Right cardiac atrium (tissue), 5 donors: ENCODE data around the gene MAPK12. TPM values are rescaled to one million over a fixed set of nuclear protein-coding genes. Genes with fewer than 3 reads are reported as not detected.

ENCODE experiments used
- ATAC-seq, 2 donors: fragments of 200-7000 bp; cut with Tn5 transposase; one replicate each; pipeline versions ENCODE4 v1.8.0 to v1.9.1; 2020; ENCODE audit warnings: moderate library complexity in 2 of 2, mild to moderate bottlenecking in 1 of 2
- DNase-seq, 3 donors: peaks; one replicate each; pipeline ENCODE4 v3.0.0-alpha.2; 2020
- H3K27ac ChIP-seq: one replicate; pipeline ENCODE4 v1.5.1; 2013; ENCODE audit warnings: mild to moderate bottlenecking, low read length, control low read depth, moderate library complexity
- H3K27me3 ChIP-seq: one replicate; pipeline ENCODE4 v1.6.1; 2013; ENCODE audit not compliant: control insufficient read depth, insufficient read depth
- H3K4me1 ChIP-seq: one replicate; pipeline ENCODE4 v1.6.1; 2013; ENCODE audit warnings: low read length; ENCODE audit not compliant: control insufficient read depth, insufficient read depth
- H3K4me3 ChIP-seq: one replicate; pipeline ENCODE4 v1.5.1; 2013; ENCODE audit warnings: low read length, control low read depth
- H3K9me3 ChIP-seq: one replicate; pipeline ENCODE4 v1.6.1; 2013; ENCODE audit warnings: low read length; ENCODE audit not compliant: control insufficient read depth
- WGBS: extraction: QIAGEN DNeasy Blood & Tissue Kit; methylation state at CpG from one replicate; pipeline ENCODE4 v1.1.7; 2013; 5-methylcytosine and 5-hydroxymethylcytosine counted together
- intact Hi-C, 4 donors: fragments of 100-400 bp; cut with DNase I; formaldehyde crosslinking; loops; one replicate each; pipeline versions ENCODE4 v1.11.0 to v1.14.0; 2022 to 2023
- polyA plus RNA-seq: library from polyadenylated mRNA; stranded (reverse); fragments of 200-250 nt; gene quantifications from one replicate; pipeline ENCODE4 v1.2.3, GENCODE V29; 2013
- total RNA-seq, 4 donors: library from RNA; stranded (reverse); fragmentation: NEBNext Ultra II Directional; extraction: Animal tissue kit (Norgen Biotek cat#: 25700); gene quantifications; one replicate each; pipeline ENCODE4 v1.2.1, GENCODE V29; 2021
- donor health status: healthy with polysubstance abuse.
- donor health status: DM: no; HTN: yes; CAD: no.
- donor health status: DM: no; HTN: no; CAD: no.
- donor health status: DM: no; HTN: yes; CAD: no; lungs with severe emphysema.
- donor health status: DM: yes; HTN: yes; CAD: no.

Gene MAPK12
- total and polyA plus RNA-seq, 5 donors: 10.5 to 15.2 (median 11.5) TPM

DNA sequence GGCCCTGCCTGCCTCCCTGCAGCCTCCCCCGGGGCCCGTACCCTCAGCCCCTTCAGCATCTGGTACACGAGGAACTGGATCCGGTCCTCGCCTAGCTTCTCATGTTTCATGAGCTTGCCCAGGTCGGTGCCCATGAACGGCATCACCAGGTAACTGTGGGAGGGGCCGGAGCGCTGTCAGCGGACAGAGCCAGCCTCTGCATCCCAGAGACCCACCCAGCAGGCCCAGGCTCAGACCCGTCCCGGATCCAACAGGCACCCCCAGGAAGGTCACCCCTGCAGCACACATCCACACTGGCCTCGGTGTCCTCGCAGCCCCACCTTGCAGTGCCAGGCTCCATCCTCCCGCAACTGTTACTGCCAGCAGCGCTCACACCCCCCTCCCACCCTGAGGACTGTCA is 4.4 kb downstream of the MAPK12 start:
- no peak for ATAC-seq
- intact Hi-C loops: no loop called here
- Histone ChIP-seq H3K27me3 (no peaks in the 10 kb centered on the region), H3K4me3 (no peak overlapping the region), H3K27ac (no peak overlapping the region), H3K9me3 (no peaks in the 10 kb centered on the region), H3K4me1 (no peaks in the 10 kb centered on the region)
- WGBS: 79% methylated on average over 16 of the region's 16 CpGs
- no peak for DNase-seq

DNA sequence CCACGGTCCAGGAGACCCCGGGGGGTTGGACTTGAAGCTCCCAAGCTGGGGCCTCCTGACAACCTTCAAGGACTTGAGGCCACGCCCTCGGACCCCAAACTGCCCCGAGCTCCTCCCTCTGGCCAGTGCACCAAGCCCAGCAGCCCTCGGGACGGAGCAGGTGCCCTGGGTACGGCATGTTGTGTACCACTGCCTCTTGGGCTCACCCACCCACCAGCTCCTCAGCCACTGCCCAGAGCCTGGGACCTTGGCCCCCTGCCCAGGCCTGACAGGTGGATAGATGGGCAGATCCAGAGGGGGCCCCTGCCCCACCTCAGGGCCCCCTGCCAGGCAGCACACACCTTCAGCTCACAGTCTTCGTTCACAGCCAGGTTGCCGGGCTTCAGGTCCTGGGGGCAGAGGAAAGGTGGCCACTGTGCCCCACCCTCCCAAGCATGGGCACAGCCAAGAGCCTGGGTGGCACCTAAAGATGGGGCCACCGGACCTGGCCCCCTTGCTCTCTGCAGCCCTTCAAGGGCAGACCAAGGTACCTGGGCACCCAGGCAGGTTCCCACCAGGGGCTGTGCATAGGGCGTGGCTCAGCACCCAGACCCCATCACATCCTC is 5.1 kb downstream of the MAPK12 start:
- 90% methylated on average over 12 of the region's 12 CpGs for WGBS
- ATAC-seq: no peak
- Histone ChIP-seq H3K9me3 (no peaks in the 10 kb centered on the region), H3K4me3 (no peak overlapping the region), H3K4me1 (no peaks in the 10 kb centered on the region), H3K27me3 (no peaks in the 10 kb centered on the region), H3K27ac (no peak overlapping the region)
- intact Hi-C loops: no loop called here
- DNase-seq: no peak

DNA sequence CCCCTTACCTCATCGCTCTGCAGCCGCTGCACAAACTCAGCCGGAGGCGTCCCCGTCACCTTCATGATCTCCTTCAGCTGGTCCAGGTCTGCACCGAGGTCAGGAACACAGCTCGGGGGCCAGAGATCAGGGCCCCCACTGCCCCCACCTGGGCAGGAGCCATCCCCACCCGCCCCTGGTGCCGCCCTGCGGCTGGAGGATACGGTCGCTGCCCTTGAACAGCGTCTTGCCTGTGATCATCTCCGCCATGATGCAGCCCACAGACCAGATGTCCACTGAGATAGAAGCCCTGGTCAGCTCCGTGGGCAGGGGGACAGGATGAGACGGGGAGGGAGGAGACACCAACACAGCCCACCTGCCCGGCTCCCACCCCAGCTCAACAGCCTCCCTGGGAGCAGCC is 5.9 kb downstream of the MAPK12 start:
- intact Hi-C loops: no loop called here
- DNase-seq (no peak), ATAC-seq (no peak)
- Histone ChIP-seq H3K4me3 (no peak overlapping the region), H3K27me3 (no peaks in the 10 kb centered on the region), H3K4me1 (no peaks in the 10 kb centered on the region), H3K9me3 (no peaks in the 10 kb centered on the region), H3K27ac (no peak overlapping the region)
- 89% methylated on average over 17 of the region's 17 CpGs for WGBS

DNA sequence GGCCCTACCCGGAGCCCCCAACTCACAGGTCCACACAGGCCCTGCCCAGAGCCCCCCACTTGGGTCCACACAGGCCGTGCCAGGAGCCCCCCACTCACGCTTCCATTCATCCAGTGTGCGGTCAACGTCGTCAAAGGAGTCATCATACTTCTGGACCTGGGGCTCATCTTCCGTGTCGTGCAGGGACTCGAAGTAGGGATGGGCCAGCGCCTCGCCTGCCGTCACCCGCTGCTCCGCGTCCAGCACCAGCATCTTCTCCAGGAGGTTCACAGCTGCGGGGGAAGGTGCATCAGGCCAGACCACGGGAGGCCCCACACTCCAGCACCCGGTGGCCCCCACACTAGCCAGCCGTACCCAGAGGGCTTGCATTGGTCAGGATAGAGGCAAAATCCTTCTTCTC is 6.4 kb downstream of the MAPK12 start:
- intact Hi-C loops: no loop called here
- H3K9me3 ChIP-seq: no peaks in the 10 kb centered on the region
- WGBS: 88% methylated on average over 19 of the region's 19 CpGs
- H3K4me1 ChIP-seq: peaks cover 3% of the 10 kb centered on the region
- no peak overlapping the region for H3K4me3 ChIP-seq
- no peaks in the 10 kb centered on the region for H3K27me3 ChIP-seq
- no peak overlapping the region for H3K27ac ChIP-seq
- ATAC-seq (no peak), DNase-seq (peak in 2 of 3 donors; percentile 15 to 58)

DNA sequence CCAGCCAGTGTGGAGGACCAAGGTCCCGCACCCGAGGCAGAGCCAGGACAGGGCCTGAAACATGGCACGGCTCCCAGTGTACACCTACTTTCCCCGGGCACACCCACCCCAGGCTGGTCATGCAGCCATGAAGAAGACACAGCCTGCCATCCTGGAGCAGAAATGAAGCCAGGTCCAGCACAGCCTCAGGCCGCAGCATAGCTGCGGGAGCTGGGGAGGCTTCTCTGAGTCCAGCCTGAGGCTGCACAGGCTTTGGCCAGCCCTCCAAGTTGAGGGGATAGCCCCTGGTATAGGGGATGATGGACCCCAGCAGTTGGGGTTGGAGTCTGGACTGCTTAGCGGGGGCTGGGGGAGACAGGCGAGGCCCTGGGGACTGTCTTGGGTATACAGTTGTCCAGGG is 7.5 kb downstream of the MAPK12 start:
- H3K27ac ChIP-seq: no peak overlapping the region
- intact Hi-C loops: loop anchor here in 2 of 4 donors (5.0 kb wide), 1 partner anchor 88 kb away; the partner anchor contains the start of gene PPP6R2 (in 2 of the 2)

DNA sequence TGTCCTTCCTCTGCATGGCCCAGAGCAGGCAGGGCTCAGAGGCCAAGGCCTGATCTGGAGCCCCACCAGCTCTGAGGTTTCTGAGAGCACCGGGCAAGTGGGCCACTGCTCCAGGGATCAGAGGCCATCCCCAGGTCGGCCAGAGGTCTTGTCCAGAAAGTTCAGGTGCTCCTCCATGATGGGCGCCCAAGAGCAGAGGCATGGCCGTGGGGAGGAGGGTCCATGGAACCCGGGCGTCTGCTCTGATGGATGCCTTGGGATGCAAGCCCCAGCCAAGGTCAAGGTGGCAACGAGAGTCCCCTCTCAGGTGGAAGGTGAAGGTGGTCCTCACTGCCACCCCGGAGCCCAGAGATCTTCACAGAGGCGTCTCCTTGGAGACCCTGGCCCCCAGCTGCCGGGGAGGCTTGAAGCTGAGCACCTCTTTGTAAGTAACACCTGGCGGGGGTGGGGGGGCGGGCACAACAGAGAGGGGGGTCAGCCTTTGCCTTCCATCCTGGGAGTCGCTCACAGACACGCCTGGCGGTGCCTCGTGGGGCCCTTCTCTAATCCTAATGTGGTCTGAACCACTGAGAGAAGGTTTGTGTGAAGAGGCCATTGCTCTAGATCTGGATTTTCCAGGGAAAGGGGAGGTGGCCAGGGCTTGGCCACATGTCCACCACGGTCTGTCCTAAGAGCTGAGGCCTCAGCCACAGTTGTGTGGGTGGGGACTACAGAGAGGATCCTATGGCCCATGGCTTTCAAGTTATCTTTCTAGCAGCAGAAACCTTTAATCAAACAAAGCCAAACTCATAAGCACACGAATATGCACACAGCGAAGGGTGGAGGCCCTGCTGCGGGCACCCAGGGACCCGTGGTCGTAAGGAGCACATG is 8.2 kb downstream of the MAPK12 start:
- no peak overlapping the region for H3K4me3 ChIP-seq
- H3K27ac ChIP-seq: no peak overlapping the region
- H3K27me3 ChIP-seq: no peaks in the 10 kb centered on the region
- H3K9me3 ChIP-seq: no peaks in the 10 kb centered on the region
- intact Hi-C loops: loop anchor here in 2 of 4 donors (5.0 kb wide), 1 partner anchor 89 kb away; the partner anchor contains the start of gene PPP6R2 (in 2 of the 2)
- ATAC-seq: no peak
- H3K4me1 ChIP-seq: peaks cover 5% of the 10 kb centered on the region
- WGBS: 86% methylated on average over 22 of the region's 22 CpGs
- peak in 2 of 3 donors; percentile 48 to 61 for DNase-seq

More for the DNA sequence above, 7.5 kb downstream of the MAPK12 start:
- Histone ChIP-seq H3K4me3 (no peak overlapping the region), H3K4me1 (peaks cover 5% of the 10 kb centered on the region), H3K27me3 (no peaks in the 10 kb centered on the region), H3K9me3 (no peaks in the 10 kb centered on the region)
- DNase-seq (peak in 2 of 3 donors; percentile 42 to 56), ATAC-seq (no peak)
- WGBS: 74% methylated on average over 8 of the region's 8 CpGs

DNA sequence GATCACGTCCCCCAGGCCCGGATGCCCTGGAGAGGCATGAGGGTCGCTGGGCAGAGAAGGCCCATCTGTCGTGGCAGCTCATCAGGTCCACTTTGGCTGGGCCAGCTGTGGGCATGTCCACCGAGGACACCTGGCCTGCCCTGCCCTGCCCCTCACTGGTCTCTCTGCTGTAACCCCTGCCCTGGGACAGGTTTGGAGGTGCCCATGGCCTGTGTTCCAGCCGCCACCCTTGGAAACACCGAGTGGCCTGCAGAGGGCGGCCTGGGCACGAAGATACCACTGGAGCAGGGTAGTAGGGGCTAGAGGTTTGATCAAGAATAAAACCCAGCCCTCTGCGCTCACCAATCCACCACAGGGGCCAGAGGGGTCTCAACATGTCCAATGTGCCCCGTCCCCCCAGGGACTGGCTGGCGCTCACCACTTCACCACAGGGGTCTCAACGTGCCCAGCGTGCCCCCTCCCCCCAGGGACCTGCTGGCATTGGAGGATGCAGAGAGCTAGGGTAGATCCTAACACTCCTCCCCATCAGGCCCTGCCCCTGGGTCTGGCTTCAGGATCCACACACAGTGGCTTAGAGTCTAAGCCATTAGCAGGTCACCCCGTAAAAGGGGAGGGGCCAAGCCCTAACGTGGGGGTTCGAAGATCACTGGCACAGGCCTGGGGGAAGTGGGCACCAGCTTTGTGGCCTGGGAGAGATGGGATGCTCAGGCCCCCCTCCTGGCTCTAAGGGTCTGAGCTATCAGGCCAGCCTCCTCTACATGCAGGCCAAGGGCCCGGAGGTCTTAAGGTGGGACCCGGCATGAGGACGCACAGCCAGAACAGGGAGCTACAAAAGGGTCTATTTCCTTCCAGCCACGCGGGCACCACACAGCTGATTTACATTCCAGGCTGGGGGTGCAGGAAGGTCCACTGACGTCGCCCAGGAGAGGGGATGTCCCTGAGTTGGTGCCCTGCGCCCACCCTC is 9.1 kb downstream of the MAPK12 start:
- peaks cover 5% of the 10 kb centered on the region for H3K4me1 ChIP-seq
- no peak overlapping the region for H3K27ac ChIP-seq
- peak; percentile 72 to 90 (median 89) for DNase-seq
- no peaks in the 10 kb centered on the region for H3K9me3 ChIP-seq
- intact Hi-C loops: loop anchor here in 2 of 4 donors (5.0 kb wide), 1 partner anchor 90 kb away; the partner anchor contains the start of gene PPP6R2 (in 2 of the 2)
- 52% methylated on average over 25 of the region's 25 CpGs for WGBS
- no peak overlapping the region for H3K4me3 ChIP-seq
- no peaks in the 10 kb centered on the region for H3K27me3 ChIP-seq
- peak; percentile 68 to 73 for ATAC-seq

DNA sequence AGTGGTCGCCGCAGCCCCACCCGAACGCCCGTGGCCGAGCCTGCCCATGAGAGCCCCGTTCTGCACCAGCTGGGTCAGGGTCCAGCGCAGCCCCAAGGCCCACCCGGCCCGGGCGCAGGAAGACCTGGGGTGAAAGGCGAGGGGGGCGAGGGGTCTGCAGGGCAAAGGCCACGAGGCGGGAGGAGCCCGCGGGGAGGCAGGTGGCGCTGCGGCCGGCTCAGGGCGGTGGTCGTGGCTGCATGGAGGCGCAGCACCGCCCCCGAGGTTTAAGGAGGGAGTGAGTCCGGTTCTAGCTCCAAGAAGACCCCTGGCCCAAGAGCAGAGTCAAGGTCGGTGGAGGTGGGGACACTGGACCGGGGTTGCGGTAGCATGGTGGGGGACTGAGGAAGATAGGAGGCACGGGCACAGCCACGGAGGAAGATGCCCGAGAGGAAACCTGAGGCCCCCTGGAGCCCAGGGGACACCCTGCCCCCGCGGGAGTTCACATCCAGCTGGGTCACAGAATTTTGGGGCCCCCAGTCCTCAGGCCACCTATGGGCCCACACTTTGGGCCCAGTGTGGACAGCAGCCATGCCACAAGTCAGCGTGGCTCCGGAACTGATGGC is 9.9 kb downstream of the MAPK12 start:
- peak in 1 of 2 donors; percentile 0 for ATAC-seq
- DNase-seq: no peak
- WGBS: 13% methylated on average over 36 of the region's 36 CpGs
- Histone ChIP-seq H3K9me3 (no peaks in the 10 kb centered on the region), H3K4me1 (peaks cover 5% of the 10 kb centered on the region), H3K27ac (no peak overlapping the region), H3K4me3 (peak overlapping the region; percentile 53), H3K27me3 (no peaks in the 10 kb centered on the region)
- intact Hi-C loops: loop anchor here in 2 of 4 donors (5.0 kb wide), 1 partner anchor 91 kb away; the partner anchor contains the start of gene PPP6R2 (in 2 of the 2)

DNA sequence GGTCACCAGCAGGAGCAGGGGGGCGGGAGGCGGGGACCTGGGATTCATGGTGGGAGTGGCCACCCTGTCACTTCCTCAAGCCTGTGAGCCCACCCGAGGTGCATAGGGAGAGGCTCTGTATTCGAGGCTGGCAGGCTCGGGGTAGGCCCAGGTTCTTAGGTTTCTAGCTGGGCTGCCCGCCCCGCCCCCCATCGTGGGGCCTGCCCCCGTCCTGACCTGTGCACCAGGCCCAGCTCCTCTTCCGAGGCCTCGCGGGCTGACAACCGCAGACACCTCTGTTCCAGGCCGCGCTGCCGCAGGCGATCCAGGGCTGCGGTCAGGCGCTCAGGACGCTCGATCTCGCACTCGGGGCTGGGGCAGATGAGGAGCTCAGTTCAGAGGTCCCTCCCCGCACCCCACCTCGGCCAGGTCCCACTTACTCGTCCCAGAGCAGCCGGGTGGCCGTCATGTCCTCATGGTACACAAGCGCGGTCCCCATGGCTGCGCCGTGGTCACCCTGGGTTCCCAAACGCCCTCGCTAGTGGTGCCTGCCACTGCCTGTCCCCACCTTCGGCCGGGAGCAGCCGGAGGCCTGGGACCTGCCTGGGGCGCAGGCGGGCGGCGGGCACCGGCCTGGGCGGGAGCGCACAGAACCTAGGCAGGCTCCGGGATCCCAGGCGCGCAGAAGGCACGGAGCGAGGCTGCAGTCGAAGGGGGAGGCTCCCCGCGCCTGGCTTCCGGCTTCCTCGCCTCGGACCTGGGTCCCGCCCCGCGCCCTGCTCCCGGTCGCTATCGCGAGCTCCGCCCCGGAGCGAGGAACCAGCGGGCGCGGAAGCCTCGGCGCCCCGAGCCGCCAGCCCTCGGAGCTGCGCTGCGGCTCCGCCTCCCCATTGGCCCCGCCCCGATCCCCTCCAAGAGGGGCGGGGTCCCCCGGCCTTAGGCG is 10.7 kb downstream of the MAPK12 start, which contains the start of gene HDAC10:
Gene HDAC10 (minus strand): TSS at position 711 of the 922 bp plus-strand sequence. CDS start 233 bp downstream, at position 478.
- no peak within 1 kb of the TSS for H3K27ac ChIP-seq
- no peaks in the 10 kb centered on the region for H3K27me3 ChIP-seq
- H3K4me1 ChIP-seq: peaks cover 5% of the 10 kb centered on the region
- H3K4me3 ChIP-seq: peak within 1 kb of the TSS; percentile 53
- intact Hi-C loops: loop anchor here in 2 of 4 donors (5.0 kb wide), 1 partner anchor 91 kb away; the partner anchor contains the start of gene PPP6R2 (in 2 of the 2)
- 1% methylated on average over 81 of the region's 81 CpGs for WGBS
- DNase-seq (peak; percentile 86 to 95 (median 94)), ATAC-seq (peak; percentile 79 to 81)
- H3K9me3 ChIP-seq: no peaks in the 10 kb centered on the region
